ENCODE data around the gene TTC38. TPM values are rescaled to one million over a fixed set of nuclear protein-coding genes. Genes with fewer than 3 reads are reported as not detected.

TTC38 gene
- total RNA-seq = 13.8 TPM

DNA sequence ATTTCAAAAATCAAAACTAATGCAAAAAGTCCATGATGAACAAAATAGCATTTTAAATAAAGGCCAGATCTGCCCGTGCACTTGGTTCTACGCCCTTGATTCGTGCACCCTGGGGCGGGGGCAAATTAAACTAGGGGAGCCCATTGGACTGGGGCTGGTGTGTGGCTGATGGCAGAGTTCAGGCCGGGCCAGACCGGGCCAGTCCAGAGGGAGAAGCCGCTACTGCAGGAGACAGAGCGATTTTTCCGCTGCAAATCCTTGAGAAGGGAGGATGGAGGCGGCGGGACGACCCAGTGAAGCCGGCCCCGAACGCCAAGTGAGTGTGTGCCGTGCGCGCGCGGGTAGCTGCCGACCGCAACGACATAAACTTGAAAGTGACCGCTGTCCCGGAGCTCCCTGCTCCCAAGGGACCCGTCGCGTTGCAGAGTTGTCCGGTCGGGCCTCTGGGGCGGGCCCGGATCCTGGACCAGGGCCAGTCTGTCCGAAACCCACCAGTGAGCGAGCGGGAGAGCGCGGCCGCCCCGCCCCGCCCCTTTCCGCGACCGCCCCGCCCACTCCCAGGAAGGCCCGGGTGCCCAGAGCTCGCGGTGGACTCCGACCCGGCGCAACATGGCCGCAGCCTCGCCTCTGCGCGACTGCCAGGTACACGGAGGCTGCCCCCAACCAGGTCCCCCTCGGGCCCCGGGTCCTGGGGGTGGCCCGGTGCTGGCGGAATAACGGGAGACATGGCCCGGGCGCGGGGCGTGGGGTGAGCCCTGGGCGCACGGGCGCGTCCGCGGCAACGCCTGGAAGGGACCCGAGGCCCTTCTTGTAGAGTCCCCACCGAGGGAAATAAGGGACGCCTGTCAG is at the start of gene TTC38:
TTC38 (plus strand) TSS at position 578 of the 849 bp plus-strand sequence; CDS start at position 610, 32 bp downstream.

DNA sequence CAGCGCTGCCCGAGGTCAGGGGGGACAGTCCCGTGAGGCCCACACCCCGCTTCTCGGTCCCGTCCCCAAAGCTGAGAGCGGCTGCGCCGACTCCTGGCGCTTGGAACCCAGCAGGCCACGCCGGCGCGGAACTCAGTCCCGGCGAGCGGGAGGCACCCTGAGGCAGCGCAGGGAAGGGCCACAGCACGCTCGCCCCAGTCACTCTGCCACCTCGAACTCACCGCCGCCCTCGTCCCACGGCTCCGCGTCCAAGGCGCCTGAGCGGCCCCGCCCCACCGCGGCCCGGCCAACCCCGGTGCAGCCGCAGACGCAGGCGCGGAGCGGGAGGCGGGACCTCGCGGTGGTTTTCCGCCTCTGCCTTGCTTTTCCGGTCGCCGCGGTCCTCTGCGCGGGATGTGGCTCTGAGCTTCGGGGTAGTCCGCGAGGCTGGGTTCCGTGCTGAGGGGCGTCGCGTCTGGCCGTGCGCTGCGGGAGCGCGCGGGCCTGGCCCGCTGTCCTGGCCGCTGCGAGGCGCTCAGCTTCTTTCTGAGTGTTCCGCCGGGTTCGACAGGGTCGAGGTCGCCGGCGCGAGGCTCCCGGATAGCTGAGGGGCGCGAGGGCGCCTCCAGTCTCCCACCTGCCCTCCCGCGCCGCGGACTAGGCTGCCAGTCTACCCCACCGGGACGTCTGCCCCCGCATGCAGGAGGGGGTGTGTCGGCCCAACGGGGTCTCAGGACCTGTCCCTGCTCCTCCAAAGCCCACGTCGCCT is 17.6 kb upstream of the TTC38 start, which contains the start of gene CDPF1:
CDPF1 (minus strand) TSS at position 259 of the 748 bp plus-strand sequence. CDS start 2,009 bp downstream, outside the sequence.

DNA sequence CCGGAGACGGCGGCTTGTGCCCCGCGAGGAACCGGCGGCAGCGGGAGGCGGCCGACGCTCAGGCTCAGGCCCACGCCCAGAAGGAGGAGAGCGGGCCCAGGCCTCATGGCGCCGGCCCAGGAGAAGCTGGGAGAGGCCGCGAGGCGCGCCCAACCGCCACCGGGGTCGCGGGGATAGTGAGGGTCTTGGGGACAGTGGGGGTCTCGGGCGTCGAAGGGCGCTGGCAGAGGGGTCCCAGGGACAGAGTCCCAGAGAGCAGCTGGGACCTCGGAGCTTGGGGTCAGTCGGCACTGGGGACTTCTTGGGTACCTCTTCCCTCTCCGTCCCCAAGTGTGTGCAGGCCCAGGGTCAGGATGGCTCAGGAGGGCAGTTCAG is 4.6 kb upstream of the TTC38 start, which contains the start of gene PKDREJ:
PKDREJ (minus strand) TSS at position 128 of the 375 bp plus-strand sequence; CDS start at position 107, 21 bp downstream.

DNA sequence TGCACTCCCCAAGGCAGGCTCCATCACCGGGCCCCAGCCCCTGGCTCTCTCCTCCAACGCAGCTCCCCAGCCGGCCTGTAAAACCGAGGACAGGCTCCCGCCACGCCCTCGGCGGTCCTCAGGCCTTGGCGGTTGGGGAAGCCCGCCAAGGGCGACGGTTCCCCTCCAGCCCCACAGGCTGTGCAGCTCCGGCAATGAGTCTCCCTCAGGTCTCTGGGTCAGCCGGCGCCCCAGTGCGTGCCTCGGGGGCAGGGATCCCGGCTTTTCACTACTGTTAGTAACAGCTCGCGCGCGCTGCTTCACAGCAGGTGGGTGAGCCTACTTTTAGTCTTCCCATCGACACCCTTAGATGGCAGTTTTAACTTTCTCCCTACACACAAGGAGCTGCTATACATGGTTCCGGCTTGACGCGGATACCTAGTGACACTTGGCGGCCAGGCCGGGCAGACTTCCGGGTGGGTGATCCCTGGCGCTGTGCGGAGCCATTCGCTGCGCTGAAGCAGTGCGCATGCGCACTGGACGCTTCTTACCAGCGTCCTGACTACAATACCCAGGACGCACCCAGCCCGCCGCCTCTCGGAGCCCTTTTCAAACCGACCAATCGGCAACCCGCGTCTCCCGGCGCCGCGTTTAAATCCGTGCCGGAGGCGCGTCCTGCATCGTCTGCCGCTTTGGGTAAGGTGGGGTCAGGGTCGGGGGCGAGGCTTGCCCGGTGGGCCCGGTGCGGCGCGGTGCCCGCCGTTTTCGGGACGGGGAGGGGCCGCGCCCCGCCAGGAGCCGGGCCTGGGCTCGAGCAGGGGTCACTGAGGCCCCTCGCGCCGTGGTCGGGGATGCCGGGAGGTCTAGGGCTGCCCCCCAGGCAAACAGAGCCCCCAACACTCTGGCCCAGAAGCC is 28.7 kb downstream of the TTC38 start, which contains the start of gene GTSE1:
GTSE1 (plus strand) TSS at position 614 of the 894 bp plus-strand sequence. CDS start 531 bp downstream, outside the sequence.

DNA sequence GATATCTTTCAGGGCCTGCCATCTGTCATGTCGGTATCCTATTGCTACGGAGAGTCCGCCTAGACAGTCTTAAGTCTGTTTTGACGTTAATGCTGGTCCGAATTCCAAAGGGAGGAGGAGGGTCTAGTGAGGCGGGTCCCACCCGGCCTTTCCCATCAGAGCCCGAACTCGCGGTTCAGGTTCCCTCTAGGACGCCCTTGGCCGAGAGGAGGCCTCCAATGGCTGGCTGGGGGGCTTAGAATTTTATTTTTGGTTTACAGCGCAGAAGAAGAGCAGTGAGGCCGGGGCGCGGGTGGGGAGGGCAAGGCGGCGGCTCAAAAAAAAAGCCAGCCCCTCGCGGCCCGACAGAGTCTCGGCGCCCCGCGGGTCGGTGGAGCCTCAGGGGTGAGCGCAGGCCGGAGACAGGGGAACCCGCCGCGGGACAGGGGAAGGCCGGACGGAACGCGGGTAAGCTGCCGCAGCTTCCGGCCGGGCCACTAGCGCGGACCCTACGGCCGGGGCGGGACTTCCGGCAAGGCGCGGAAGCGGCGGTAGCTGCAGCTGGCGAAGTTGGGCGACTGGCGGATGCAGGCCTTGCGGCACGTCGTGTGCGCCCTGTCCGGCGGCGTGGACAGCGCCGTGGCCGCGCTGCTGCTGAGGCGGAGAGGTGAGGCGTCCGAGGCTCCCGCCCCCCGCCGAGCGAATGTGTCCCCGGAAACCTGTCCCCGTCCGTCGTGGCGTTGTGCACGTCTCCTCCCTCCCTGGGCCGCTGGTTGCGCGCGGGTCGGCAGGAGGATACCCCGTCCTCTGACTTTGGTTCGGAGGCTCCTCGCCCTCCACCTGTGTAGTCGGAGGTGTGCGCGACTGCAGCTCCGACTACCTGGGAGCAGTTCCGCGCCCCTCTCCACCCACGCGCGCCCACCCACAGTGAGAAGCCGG is 67.7 kb downstream of the TTC38 start, which contains the start of gene TRMU:
TRMU (plus strand) TSS at position 514 of the 918 bp plus-strand sequence; CDS start at position 565, 51 bp downstream.

Other genes with a start within 250 kb of the TTC38 start
- 9.7 TPM for gene PPARA, start 117.5 kb upstream of the TTC38 start, total RNA-seq
- gene CDPF1, start 17.7 kb upstream of the TTC38 start, total RNA-seq = 10.6 TPM
- gene PKDREJ, start 4.7 kb upstream of the TTC38 start, total RNA-seq = under 0.01 TPM
- 3.0 TPM for gene GTSE1, start 28.9 kb downstream of the TTC38 start, total RNA-seq
- 25.4 TPM for gene TRMU, start 67.7 kb downstream of the TTC38 start, total RNA-seq

Measured in diencephalon (tissue), 1 donor.